Esophagus squamous epithelium (tissue), 5 donors: ENCODE data around the gene DHRSX. TPM values are rescaled to one million over a fixed set of nuclear protein-coding genes. Genes with fewer than 3 reads are reported as not detected.

Experiments
- DNase-seq: peaks from one replicate; lab custom pipeline; 2025; lab: John Stamatoyannopoulos, UW
- H3K27ac ChIP-seq, 4 donors: fragments of 200-600 bp; sonication (generic); one replicate each; pipeline ENCODE4 v1.5.1; 2016 to 2019; ENCODE audit warnings: mild to moderate bottlenecking in 1 of 4
- H3K27me3 ChIP-seq, 4 donors: fragments of 200-600 bp; sonication (generic); 1 replicate in 3 of 4; 2 replicates in 1 of 4; pipeline versions ENCODE4 v1.5.1 to v1.6.0; 2017 to 2021; ENCODE audit warnings: antibody characterized with exemption in 1 of 4
- H3K36me3 ChIP-seq, 3 donors: fragments of 200-600 bp; sonication (generic); one replicate each; pipeline ENCODE4 v1.5.1; 2016 to 2019
- H3K4me1 ChIP-seq, 3 donors: fragments of 200-600 bp; sonication (generic); one replicate each; pipeline ENCODE4 v1.5.1; 2017 to 2019
- H3K4me3 ChIP-seq, 4 donors: fragments of 200-600 bp; sonication (generic); 1 replicate in 3 of 4; 2 replicates in 1 of 4; pipeline ENCODE4 v1.5.1; 2016 to 2019; ENCODE audit warnings: mild to moderate bottlenecking in 2 of 4, moderate library complexity in 1 of 4
- H3K9me3 ChIP-seq, 3 donors: fragments of 200-600 bp; sonication (generic); one replicate each; pipeline ENCODE4 v1.5.1; 2016 to 2019
- CTCF ChIP-seq, 6 experiments: fragments of 450-650 bp in 4 of 6; fragments of 200-600 bp in 2 of 6; sonication (generic) in 2 of 6; IDR thresholded peaks; one replicate each; pipeline ENCODE4 v1.5.1; 2016 to 2019; ENCODE audit warnings: antibody characterized with exemption in 6 of 6, mild to moderate bottlenecking in 4 of 6, moderate library complexity in 4 of 6
- POLR2A ChIP-seq, 4 donors: fragments of 450-650 bp; IDR thresholded peaks; one replicate each; pipeline ENCODE4 v1.6.1; 2017; ENCODE audit warnings: antibody characterized with exemption in 4 of 4, mild to moderate bottlenecking in 4 of 4, moderate library complexity in 3 of 4
- WGBS, 2 donors: methylation state at CpG; one replicate each; pipeline ENCODE4 v1.1.5; 2018; 5-methylcytosine and 5-hydroxymethylcytosine counted together
- intact Hi-C: fragments of 100-400 bp; cut with DNase I; formaldehyde crosslinking; loops from one replicate; pipeline ENCODE4 v1.15.0; 2022
- total RNA-seq, 4 donors: library from RNA; depleted of rRNA; stranded (reverse); fragments of >200 nt; gene quantifications; one replicate each; pipeline ENCODE4 v1.1.0, GENCODE V29; 2016
- donor health status: DM: yes; HTN: yes; CAD: no.

Gene DHRSX
- total RNA-seq, 4 donors from 2014 or later: 4.1 to 12.2 (median 8.0) TPM

GRCh38 chrX:2488621-2489285 lies 12.0 kb downstream of the DHRSX start:
- H3K36me3 ChIP-seq: peaks cover 17 to 67% (median 22%) of the 10 kb centered on the region in 3 donors
- DNase-seq: no peak
- no peak overlapping the region for H3K4me3 ChIP-seq
- H3K27me3 ChIP-seq: no peaks in the 10 kb centered on the region
- WGBS, 2 donors: 96 to 97% methylated on average over 19 to 39 of the region's 50 CpGs
- no peak overlapping the region for H3K27ac ChIP-seq
- no peak for TF ChIP-seq POLR2A (IDR thresholded peaks at IDR 0.05)
- intact Hi-C loops: no loop called here
- no peaks in the 10 kb centered on the region for H3K9me3 ChIP-seq
- H3K4me1 ChIP-seq: peaks cover 0 to 47% (median 0%) of the 10 kb centered on the region in 3 donors

GRCh38 chrX:2487366-2487765 lies 13.4 kb downstream of the DHRSX start:
- DNase-seq: no peak
- WGBS, 2 donors: 85 to 88% methylated on average over 9 to 16 of the region's 16 CpGs
- H3K4me1 ChIP-seq: peaks cover 0 to 47% (median 0%) of the 10 kb centered on the region in 3 donors

GRCh38 chrX:2486476-2487133 lies 14.2 kb downstream of the DHRSX start:
- Histone ChIP-seq H3K36me3 (peaks cover 17 to 53% (median 22%) of the 10 kb centered on the region in 3 donors), H3K27ac (peak overlapping the region in 2 of 4 donors; percentile 3 to 82), H3K4me1 (peaks cover 0 to 43% (median 0%) of the 10 kb centered on the region in 3 donors), H3K27me3 (no peaks in the 10 kb centered on the region), H3K9me3 (no peaks in the 10 kb centered on the region), H3K4me3 (no peak overlapping the region)
- TF ChIP-seq CTCF (IDR thresholded peaks at IDR 0.05): no peak
- no peak for TF ChIP-seq POLR2A (IDR thresholded peaks at IDR 0.05)
- WGBS, 2 donors: 71 to 86% methylated on average over 24 to 26 of the region's 29 CpGs
- no peak for DNase-seq
- intact Hi-C loops: no loop called here

More at GRCh38 chrX:2487366-2487765, 13.4 kb downstream of the DHRSX start:
- no peak for TF ChIP-seq POLR2A (IDR thresholded peaks at IDR 0.05)
- TF ChIP-seq CTCF (IDR thresholded peaks at IDR 0.05): no peak
- H3K27ac ChIP-seq: no peak overlapping the region
- no peaks in the 10 kb centered on the region for H3K9me3 ChIP-seq
- H3K4me3 ChIP-seq: no peak overlapping the region
- H3K27me3 ChIP-seq: no peaks in the 10 kb centered on the region
- intact Hi-C loops: no loop called here
- H3K36me3 ChIP-seq: peaks cover 17 to 61% (median 22%) of the 10 kb centered on the region in 3 donors

- Histone ChIP-seq H3K36me3 (peaks cover 17 to 47% (median 22%) of the 10 kb centered on the region in 3 donors), H3K9me3 (no peaks in the 10 kb centered on the region), H3K4me3 (no peak overlapping the region), H3K27ac (peak overlapping the region; percentile 6 to 82 (median 61)), H3K4me1 (peaks cover 0 to 43% (median 0%) of the 10 kb centered on the region in 3 donors), H3K27me3 (no peaks in the 10 kb centered on the region)
- TF ChIP-seq POLR2A (IDR thresholded peaks at IDR 0.05) (no peak), CTCF (IDR thresholded peaks at IDR 0.05) (no peak)
- intact Hi-C loops: no loop called here
- 64 to 82% methylated on average over 10 of the region's 10 CpGs for WGBS, 2 donors
- no peak for DNase-seq
Measured at GRCh38 chrX:2485789-2486345, 14.9 kb downstream of the DHRSX start.

- TF ChIP-seq CTCF (IDR thresholded peaks at IDR 0.05): no peak
- no peak for TF ChIP-seq POLR2A (IDR thresholded peaks at IDR 0.05)
- Histone ChIP-seq H3K27ac (peak overlapping the region; percentile 36 to 82 (median 67)), H3K4me3 (peak overlapping the region in 3 of 4 donors; percentile 22 to 41 (median 25)), H3K4me1 (peaks cover 0 to 43% (median 0%) of the 10 kb centered on the region in 3 donors), H3K36me3 (peaks cover 12 to 38% (median 17%) of the 10 kb centered on the region in 3 donors), H3K27me3 (no peaks in the 10 kb centered on the region), H3K9me3 (no peaks in the 10 kb centered on the region)
- no peak for DNase-seq
- WGBS, 2 donors: 38 to 43% methylated on average over 21 to 23 of the region's 26 CpGs
- intact Hi-C loops: no loop called here
Measured at GRCh38 chrX:2484721-2485648, 15.8 kb downstream of the DHRSX start.
